GM18505 (cell line): ENCODE results near the gene COX6B2.

Experiments used
- ATAC-seq: cut with Tn5 transposase; IDR thresholded peaks from one replicate; pipeline ENCODE4 v1.9.1; 2021; ENCODE audit not compliant: unreplicated experiment
- POLR2A ChIP-seq: IDR thresholded peaks from 4 replicates; pipeline ENCODE4 v1.6.1; 2011; ENCODE audit warnings: borderline replicate concordance; ENCODE audit not compliant: insufficient read depth, insufficient read length; ENCODE audit errors: extremely low read depth

The COX6B2 gene

GRCh38 chr19:55311397-55311796 lies 43.1 kb downstream of the COX6B2 start:
- ATAC-seq = no peak
- TF ChIP-seq POLR2A = no peak

- no peak for TF ChIP-seq POLR2A
- no peak for ATAC-seq
These were observed 44.0 kb downstream of the COX6B2 start for GRCh38 chr19:55310498-55310897.

- no peak for TF ChIP-seq POLR2A
- ATAC-seq = no peak
These were observed 45.1 kb downstream of the COX6B2 start for GRCh38 chr19:55309448-55309847.

- TF ChIP-seq POLR2A = no peak
- ATAC-seq = no peak
These were observed 46.2 kb downstream of the COX6B2 start for GRCh38 chr19:55308281-55308680.

- no peak for ATAC-seq
- TF ChIP-seq POLR2A = no peak
These were observed 47.8 kb downstream of the COX6B2 start for GRCh38 chr19:55306712-55307111.

- no peak for ATAC-seq
- no peak for TF ChIP-seq POLR2A
These were observed 48.4 kb downstream of the COX6B2 start for GRCh38 chr19:55305983-55306562.

- no peak for ATAC-seq
- no peak for TF ChIP-seq POLR2A
These were observed 49.0 kb downstream of the COX6B2 start for GRCh38 chr19:55305491-55305890.

- ATAC-seq = no peak
- no peak for TF ChIP-seq POLR2A
These were observed 49.5 kb downstream of the COX6B2 start for GRCh38 chr19:55304980-55305379.

GRCh38 chr19:55304279-55304978 lies 50.1 kb downstream of the COX6B2 start:
- no peak for TF ChIP-seq POLR2A
- no peak for ATAC-seq

- no peak for ATAC-seq
- no peak for TF ChIP-seq POLR2A
These were observed 51.0 kb downstream of the COX6B2 start for GRCh38 chr19:55303477-55303876.

GRCh38 chr19:55302318-55302703 lies 52.2 kb downstream of the COX6B2 start:
- TF ChIP-seq POLR2A = no peak
- ATAC-seq = no peak

GRCh38 chr19:55301459-55302317 lies 52.8 kb downstream of the COX6B2 start:
- no peak for TF ChIP-seq POLR2A
- ATAC-seq = no peak

GRCh38 chr19:55300886-55301458 lies 53.5 kb downstream of the COX6B2 start:
- ATAC-seq = no peak
- no peak for TF ChIP-seq POLR2A
